ENCODE measurements around the gene MYBPC3.

Gene MYBPC3

DNA sequence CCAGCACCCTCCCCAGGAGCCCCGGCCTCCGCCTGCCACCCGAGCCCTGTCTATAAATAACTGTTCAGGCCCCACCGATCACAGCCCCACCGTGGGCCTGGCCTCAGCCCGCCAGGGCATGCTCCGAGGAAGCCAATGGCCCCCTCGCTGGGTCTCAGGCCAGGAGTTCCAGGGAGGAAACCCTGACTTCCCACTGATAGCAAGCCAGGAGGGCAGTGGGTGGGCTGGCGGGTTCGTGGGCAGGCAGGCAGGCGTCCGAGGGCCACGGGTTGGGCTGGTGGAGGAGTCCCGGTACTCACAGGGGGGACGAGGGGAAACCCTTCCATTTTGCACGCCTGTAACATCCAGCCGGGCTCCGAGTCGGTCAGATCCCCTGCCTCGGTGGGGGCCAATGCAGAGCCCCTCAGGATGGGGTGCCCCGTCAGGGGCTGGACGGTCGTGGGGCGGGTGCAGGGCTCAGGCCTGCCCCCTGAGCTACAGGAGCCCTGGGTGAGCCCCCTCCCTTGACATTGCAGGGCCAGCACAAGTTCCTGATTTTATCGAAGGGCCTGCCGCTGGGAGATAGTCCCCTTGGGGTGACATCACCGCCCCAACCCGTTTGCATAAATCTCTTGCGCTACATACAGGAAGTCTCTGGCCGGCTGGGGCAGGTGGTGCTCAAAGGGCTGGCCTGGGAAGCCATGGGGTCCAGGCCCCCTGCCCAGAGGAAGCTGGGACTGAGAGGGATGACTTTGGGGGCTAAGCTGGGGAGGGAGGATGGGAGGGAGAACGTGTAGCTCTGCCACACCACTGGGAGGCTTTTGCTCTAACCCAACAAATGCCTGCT lies 25.7 kb upstream of the MYBPC3 start, which contains the start of gene SPI1:
Gene SPI1, minus strand, starts transcription at position 538 of the 826 bp plus-strand sequence. Its CDS starts 194 bp downstream, at position 344.
- Histone ChIP-seq H3K36me3 (ENCODE audit: insufficient read depth, low read length) (no peaks in the 10 kb centered on the region), H3K4me3 (no peak within 1 kb of the TSS), H3K9me3 (ENCODE audit: low read depth, low read length) (no peaks in the 10 kb centered on the region), H3K9ac (ENCODE audit: insufficient read length) (no peak within 1 kb of the TSS), H3K27ac (no peak within 1 kb of the TSS)
- TF ChIP-seq EZH2 (IDR thresholded peaks at IDR 0.05) = no peak
- no peak for TF ChIP-seq FOXP2 (optimal IDR thresholded peaks at IDR 0.05; ENCODE audit: control extremely low read depth, extremely low read length, insufficient read depth)
- TF ChIP-seq POLR2AphosphoS5 (IDR thresholded peaks at IDR 0.05; ENCODE audit: borderline replicate concordance, low read depth, low read length) = no peak
- no peak for DNase-seq (ENCODE audit: low read depth, low spot score)

DNA sequence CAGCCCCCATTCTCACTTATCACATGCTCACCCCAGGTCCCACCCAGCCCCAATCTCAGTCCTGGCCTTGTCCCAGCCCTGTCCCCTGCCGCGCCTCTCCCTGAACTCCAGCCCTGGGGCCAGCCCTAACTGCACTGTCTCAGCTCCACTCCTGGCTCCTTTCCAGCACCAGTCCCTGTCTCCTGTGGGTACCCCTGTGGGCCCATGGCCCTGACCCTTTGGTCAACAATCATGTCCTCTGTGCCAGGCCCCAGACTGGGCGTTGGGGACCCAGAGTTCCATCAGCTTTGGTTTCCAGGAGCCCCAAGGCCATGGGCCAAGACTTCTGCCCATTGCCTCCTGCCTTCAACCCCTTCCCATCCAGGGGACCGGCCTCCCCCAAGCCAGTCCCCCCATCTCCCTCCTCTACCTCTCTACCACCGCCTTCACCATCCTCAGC lies 25.1 kb upstream of the MYBPC3 start:
- no peak for TF ChIP-seq FOXP2 (optimal IDR thresholded peaks at IDR 0.05; ENCODE audit: control extremely low read depth, extremely low read length, insufficient read depth)
- TF ChIP-seq POLR2AphosphoS5 (IDR thresholded peaks at IDR 0.05; ENCODE audit: borderline replicate concordance, low read depth, low read length) = no peak
- no peak for TF ChIP-seq EZH2 (IDR thresholded peaks at IDR 0.05)
- no peak for DNase-seq (ENCODE audit: low read depth, low spot score)
- H3K9me3 ChIP-seq (ENCODE audit: low read depth, low read length) = no peaks in the 10 kb centered on the region
- H3K27ac ChIP-seq = no peak overlapping the region
- no peak overlapping the region for H3K4me3 ChIP-seq
- no peaks in the 10 kb centered on the region for H3K36me3 ChIP-seq (ENCODE audit: insufficient read depth, low read length)
- no peak overlapping the region for H3K9ac ChIP-seq (ENCODE audit: insufficient read length)

GRCh38 chr11:47376525-47377371 lies 24.2 kb upstream of the MYBPC3 start:
- Histone ChIP-seq H3K4me3 (no peak overlapping the region), H3K9ac (ENCODE audit: insufficient read length) (no peak overlapping the region)
- DNase-seq (ENCODE audit: low read depth, low spot score) = no peak

DNA sequence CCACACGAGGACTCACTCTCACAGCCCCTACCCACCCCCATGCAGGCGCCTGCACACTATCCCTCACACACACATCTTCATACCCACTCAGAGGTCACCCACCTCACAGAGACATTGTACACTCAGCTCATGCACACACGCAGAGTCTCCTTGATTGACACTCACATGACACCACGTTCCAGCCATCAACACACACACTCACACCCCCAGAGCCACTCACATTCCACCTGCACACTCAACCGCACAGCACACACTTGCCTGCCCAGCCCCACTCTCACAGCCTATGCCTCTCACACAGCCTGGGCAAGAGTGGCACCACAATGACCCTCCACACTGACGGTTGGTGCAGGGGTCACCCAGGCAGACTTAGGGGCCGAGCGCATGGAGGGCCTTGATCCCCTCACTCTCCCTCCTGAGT lies 23.6 kb upstream of the MYBPC3 start:
- no peak overlapping the region for H3K27ac ChIP-seq
- no peak for DNase-seq (ENCODE audit: low read depth, low spot score)
- H3K9ac ChIP-seq (ENCODE audit: insufficient read length) = no peak overlapping the region
- no peak overlapping the region for H3K4me3 ChIP-seq
- no peaks in the 10 kb centered on the region for H3K9me3 ChIP-seq (ENCODE audit: low read depth, low read length)
- H3K36me3 ChIP-seq (ENCODE audit: insufficient read depth, low read length) = no peaks in the 10 kb centered on the region
- no peak for TF ChIP-seq POLR2AphosphoS5 (IDR thresholded peaks at IDR 0.05; ENCODE audit: borderline replicate concordance, low read depth, low read length)
- TF ChIP-seq FOXP2 (optimal IDR thresholded peaks at IDR 0.05; ENCODE audit: control extremely low read depth, extremely low read length, insufficient read depth) = no peak
- no peak for TF ChIP-seq EZH2 (IDR thresholded peaks at IDR 0.05)

More at GRCh38 chr11:47376525-47377371, 24.2 kb upstream of the MYBPC3 start:
- no peaks in the 10 kb centered on the region for H3K9me3 ChIP-seq (ENCODE audit: low read depth, low read length)
- TF ChIP-seq POLR2AphosphoS5 (IDR thresholded peaks at IDR 0.05; ENCODE audit: borderline replicate concordance, low read depth, low read length) (no peak), EZH2 (IDR thresholded peaks at IDR 0.05) (no peak), FOXP2 (optimal IDR thresholded peaks at IDR 0.05; ENCODE audit: control extremely low read depth, extremely low read length, insufficient read depth) (no peak)
- H3K27ac ChIP-seq = no peak overlapping the region
- H3K36me3 ChIP-seq (ENCODE audit: insufficient read depth, low read length) = no peaks in the 10 kb centered on the region

DNA sequence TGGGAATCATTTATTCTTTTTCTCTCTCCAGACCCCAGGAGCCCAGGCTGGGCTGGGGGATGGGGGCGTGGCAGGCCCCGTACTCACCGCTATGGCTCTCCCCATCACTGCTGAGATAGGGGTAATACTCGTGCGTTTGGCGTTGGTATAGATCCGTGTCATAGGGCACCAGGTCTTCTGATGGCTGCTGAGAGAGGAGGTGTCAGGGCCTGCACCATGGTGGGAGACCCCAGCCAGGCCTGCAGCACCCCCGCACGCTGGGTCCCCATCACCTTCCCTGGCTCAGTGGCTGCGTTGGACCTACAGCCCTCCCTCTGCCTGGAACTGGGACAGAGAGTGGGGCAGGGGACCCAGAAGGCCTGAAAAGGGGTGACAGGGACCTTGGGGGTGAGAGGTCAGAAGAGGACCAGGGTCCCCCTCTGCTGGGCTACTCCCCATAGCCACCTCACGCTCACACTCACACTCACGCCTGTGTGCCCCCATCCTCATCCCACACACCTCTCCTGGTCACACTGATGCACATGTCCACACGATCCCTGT lies 23.1 kb upstream of the MYBPC3 start:
- H3K27ac ChIP-seq = no peak overlapping the region
- no peak for TF ChIP-seq FOXP2 (optimal IDR thresholded peaks at IDR 0.05; ENCODE audit: control extremely low read depth, extremely low read length, insufficient read depth)
- no peak for TF ChIP-seq EZH2 (IDR thresholded peaks at IDR 0.05)
- no peak for TF ChIP-seq POLR2AphosphoS5 (IDR thresholded peaks at IDR 0.05; ENCODE audit: borderline replicate concordance, low read depth, low read length)
- no peaks in the 10 kb centered on the region for H3K9me3 ChIP-seq (ENCODE audit: low read depth, low read length)
- H3K9ac ChIP-seq (ENCODE audit: insufficient read length) = no peak overlapping the region
- no peaks in the 10 kb centered on the region for H3K36me3 ChIP-seq (ENCODE audit: insufficient read depth, low read length)
- no peak overlapping the region for H3K4me3 ChIP-seq
- DNase-seq (ENCODE audit: low read depth, low spot score) = no peak

DNA sequence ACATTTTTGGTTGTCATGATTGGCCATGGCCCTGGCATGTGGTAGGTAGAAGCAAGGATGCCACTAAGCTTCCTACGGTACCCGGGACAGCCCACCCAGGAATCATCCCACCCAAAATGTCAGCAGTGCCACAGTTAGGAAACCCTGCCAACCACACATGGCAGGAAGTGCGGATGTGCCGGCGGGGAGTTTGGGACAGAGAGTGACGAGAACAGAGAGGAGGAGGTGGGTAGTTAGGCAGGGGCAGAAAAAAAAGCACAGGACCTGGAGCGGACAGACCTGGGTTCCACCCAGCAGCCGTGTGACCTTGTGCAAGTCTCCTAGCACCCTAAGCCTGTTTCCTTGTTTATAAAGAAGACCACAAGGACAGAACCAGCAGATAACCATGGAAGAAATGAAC lies 22.5 kb upstream of the MYBPC3 start:
- H3K4me3 ChIP-seq = no peak overlapping the region
- DNase-seq (ENCODE audit: low read depth, low spot score) = no peak
- no peak for TF ChIP-seq POLR2AphosphoS5 (IDR thresholded peaks at IDR 0.05; ENCODE audit: borderline replicate concordance, low read depth, low read length)
- no peak for TF ChIP-seq EZH2 (IDR thresholded peaks at IDR 0.05)
- TF ChIP-seq FOXP2 (optimal IDR thresholded peaks at IDR 0.05; ENCODE audit: control extremely low read depth, extremely low read length, insufficient read depth) = no peak
- no peaks in the 10 kb centered on the region for H3K36me3 ChIP-seq (ENCODE audit: insufficient read depth, low read length)
- H3K27ac ChIP-seq = no peak overlapping the region
- no peak overlapping the region for H3K9ac ChIP-seq (ENCODE audit: insufficient read length)
- no peaks in the 10 kb centered on the region for H3K9me3 ChIP-seq (ENCODE audit: low read depth, low read length)

DNA sequence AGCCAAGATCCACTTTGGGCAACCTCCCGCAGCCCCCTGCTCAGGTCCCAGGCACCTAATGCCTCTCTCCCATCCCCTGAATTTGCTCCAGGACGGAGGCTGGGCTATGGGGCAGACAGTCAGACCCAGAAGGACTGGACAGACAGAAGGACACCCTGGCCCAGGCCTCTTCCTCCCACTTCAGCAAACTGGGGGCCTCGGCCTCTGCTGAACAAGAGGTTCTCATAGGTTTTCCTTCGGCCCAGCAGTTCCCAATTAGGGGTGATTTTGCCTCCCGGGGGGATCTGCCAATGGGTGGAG lies 22.2 kb upstream of the MYBPC3 start:
- H3K36me3 ChIP-seq (ENCODE audit: insufficient read depth, low read length) = no peaks in the 10 kb centered on the region
- no peak for DNase-seq (ENCODE audit: low read depth, low spot score)
- H3K27ac ChIP-seq = no peak overlapping the region
- H3K4me3 ChIP-seq = no peak overlapping the region
- TF ChIP-seq EZH2 (IDR thresholded peaks at IDR 0.05) (no peak), FOXP2 (optimal IDR thresholded peaks at IDR 0.05; ENCODE audit: control extremely low read depth, extremely low read length, insufficient read depth) (no peak), POLR2AphosphoS5 (IDR thresholded peaks at IDR 0.05; ENCODE audit: borderline replicate concordance, low read depth, low read length) (no peak)
- no peak overlapping the region for H3K9ac ChIP-seq (ENCODE audit: insufficient read length)
- no peaks in the 10 kb centered on the region for H3K9me3 ChIP-seq (ENCODE audit: low read depth, low read length)
